DOHH2 (cell line): ENCODE data around the gene ELMOD2.

Experiments used
- CTCF ChIP-seq: fragments of 200-600 bp; sonication (generic); IDR thresholded peaks from one replicate; pipeline ENCODE4 v1.5.1; 2014; ENCODE audit warnings: antibody characterized with exemption, mild to moderate bottlenecking, low read depth, low read length; ENCODE audit not compliant: poor library complexity, severe bottlenecking
- EZH2phosphoT487 ChIP-seq: fragments of 200-600 bp; sonication (generic); IDR thresholded peaks from 2 replicates; pipeline ENCODE4 v1.6.1; 2017; ENCODE audit warnings: borderline replicate concordance, mild to moderate bottlenecking, antibody characterized with exemption, low read length, moderate library complexity, mixed read lengths

GRCh38 chr4:140497405-140497746, 26.6 kb upstream of the ELMOD2 start:
- no peak for TF ChIP-seq CTCF
- TF ChIP-seq EZH2phosphoT487, result no peak
